Cardiac muscle cell (in vitro differentiated cells and primary cell): ENCODE results near the gene PHF21B. TPM values are rescaled to one million over a fixed set of nuclear protein-coding genes. Genes with fewer than 3 reads are reported as not detected.

Experiments used
- DNase-seq, 2 donors: peaks; one replicate each; pipeline versions ENCODE4 v3.0.0 to v3.0.0-alpha.2; 2010 to 2017; ENCODE audit warnings: low read depth in 1 of 2, low spot score in 1 of 2
- H3K27ac ChIP-seq: fragments of 200-600 bp; sonication (generic); 2 replicates; pipeline ENCODE4 v1.5.1; 2016
- H3K27me3 ChIP-seq: fragments of 200-600 bp; sonication (generic); 2 replicates; pipeline ENCODE4 v1.6.0; 2016; ENCODE audit warnings: control low read depth
- H3K36me3 ChIP-seq: fragments of 200-600 bp; sonication (generic); 2 replicates; pipeline ENCODE4 v1.5.1; 2016; ENCODE audit warnings: control low read depth
- H3K4me1 ChIP-seq: fragments of 200-600 bp; sonication (generic); 2 replicates; pipeline ENCODE4 v1.8.1; 2017; ENCODE audit warnings: low read depth, mild to moderate bottlenecking, mixed run types
- H3K4me3 ChIP-seq: fragments of 200-600 bp; sonication (generic); 2 replicates; pipeline ENCODE4 v1.5.1; 2016; ENCODE audit warnings: mild to moderate bottlenecking
- H3K9me3 ChIP-seq: fragments of 200-600 bp; sonication (generic); 2 replicates; pipeline ENCODE4 v1.5.1; 2017; ENCODE audit warnings: low read depth, mild to moderate bottlenecking, control low read depth
- polyA plus RNA-seq: library from polyadenylated mRNA; unstranded; fragments of >200 nt; fragmentation: Nextera tagmentation; extraction: Ambion mirVana; gene quantifications from 2 replicates; pipeline ENCODE4 v1.2.1, GENCODE V29; 2016
- total RNA-seq: library from RNA; depleted of rRNA; stranded (reverse); fragments of >200 nt; gene quantifications from 2 replicates; pipeline ENCODE4 v1.2.3, GENCODE V29; 2016
- TF ChIP-seq, protein P1 (sequence below): IDR thresholded peaks from 2 replicates; pipeline ENCODE4 v1.5.1; 2012; ENCODE audit warnings: low read depth, mild to moderate bottlenecking, low read length

PHF21B gene
- total and polyA plus RNA-seq, 2 experiments from 2014 or later, result 3.0 to 7.2 TPM

- Histone ChIP-seq H3K36me3 (no peaks in the 10 kb centered on the region), H3K9me3 (no peaks in the 10 kb centered on the region), H3K27ac (no peak overlapping the region), H3K4me1 (no peaks in the 10 kb centered on the region), H3K27me3 (no peaks in the 10 kb centered on the region), H3K4me3 (no peak overlapping the region)
- TF ChIP-seq, protein P1, sequence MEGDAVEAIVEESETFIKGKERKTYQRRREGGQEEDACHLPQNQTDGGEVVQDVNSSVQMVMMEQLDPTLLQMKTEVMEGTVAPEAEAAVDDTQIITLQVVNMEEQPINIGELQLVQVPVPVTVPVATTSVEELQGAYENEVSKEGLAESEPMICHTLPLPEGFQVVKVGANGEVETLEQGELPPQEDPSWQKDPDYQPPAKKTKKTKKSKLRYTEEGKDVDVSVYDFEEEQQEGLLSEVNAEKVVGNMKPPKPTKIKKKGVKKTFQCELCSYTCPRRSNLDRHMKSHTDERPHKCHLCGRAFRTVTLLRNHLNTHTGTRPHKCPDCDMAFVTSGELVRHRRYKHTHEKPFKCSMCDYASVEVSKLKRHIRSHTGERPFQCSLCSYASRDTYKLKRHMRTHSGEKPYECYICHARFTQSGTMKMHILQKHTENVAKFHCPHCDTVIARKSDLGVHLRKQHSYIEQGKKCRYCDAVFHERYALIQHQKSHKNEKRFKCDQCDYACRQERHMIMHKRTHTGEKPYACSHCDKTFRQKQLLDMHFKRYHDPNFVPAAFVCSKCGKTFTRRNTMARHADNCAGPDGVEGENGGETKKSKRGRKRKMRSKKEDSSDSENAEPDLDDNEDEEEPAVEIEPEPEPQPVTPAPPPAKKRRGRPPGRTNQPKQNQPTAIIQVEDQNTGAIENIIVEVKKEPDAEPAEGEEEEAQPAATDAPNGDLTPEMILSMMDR, result no peak
- DNase-seq, result no peak
Measured at GRCh38 chr22:44940130-44940529, 69.7 kb downstream of the PHF21B start.

DNA sequence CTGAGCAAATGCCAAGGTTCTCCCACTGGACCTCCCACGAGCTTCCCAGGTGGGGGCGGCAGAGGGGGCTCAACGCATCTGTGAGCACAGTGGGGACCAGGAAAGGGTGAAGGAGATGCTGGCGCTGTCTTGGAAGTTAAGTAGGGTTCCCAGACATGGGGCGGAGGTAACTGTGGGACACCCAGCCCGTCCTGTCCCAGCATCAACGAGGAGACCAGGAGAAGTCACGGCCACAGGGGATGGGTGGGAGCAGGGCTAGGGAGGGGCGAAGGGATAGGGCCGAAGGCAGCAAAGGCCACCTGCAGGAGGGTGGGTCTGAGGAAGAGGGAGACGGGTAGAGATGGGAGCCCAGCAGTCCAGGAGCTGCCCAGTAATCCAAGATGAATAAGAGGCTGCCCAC is 70.4 kb downstream of the PHF21B start:
- TF ChIP-seq, protein P1, result no peak
- Histone ChIP-seq H3K9me3 (no peaks in the 10 kb centered on the region), H3K27ac (no peak overlapping the region), H3K4me3 (no peak overlapping the region), H3K4me1 (no peaks in the 10 kb centered on the region), H3K27me3 (no peaks in the 10 kb centered on the region), H3K36me3 (no peaks in the 10 kb centered on the region)
- DNase-seq, result no peak

- no peaks in the 10 kb centered on the region for H3K4me1 ChIP-seq
- no peaks in the 10 kb centered on the region for H3K9me3 ChIP-seq
- TF ChIP-seq, protein P1, result no peak
- H3K4me3 ChIP-seq, result no peak overlapping the region
- no peak overlapping the region for H3K27ac ChIP-seq
- no peaks in the 10 kb centered on the region for H3K36me3 ChIP-seq
- H3K27me3 ChIP-seq, result no peaks in the 10 kb centered on the region
- no peak for DNase-seq
Measured at GRCh38 chr22:44938886-44939285, 70.9 kb downstream of the PHF21B start.

DNA sequence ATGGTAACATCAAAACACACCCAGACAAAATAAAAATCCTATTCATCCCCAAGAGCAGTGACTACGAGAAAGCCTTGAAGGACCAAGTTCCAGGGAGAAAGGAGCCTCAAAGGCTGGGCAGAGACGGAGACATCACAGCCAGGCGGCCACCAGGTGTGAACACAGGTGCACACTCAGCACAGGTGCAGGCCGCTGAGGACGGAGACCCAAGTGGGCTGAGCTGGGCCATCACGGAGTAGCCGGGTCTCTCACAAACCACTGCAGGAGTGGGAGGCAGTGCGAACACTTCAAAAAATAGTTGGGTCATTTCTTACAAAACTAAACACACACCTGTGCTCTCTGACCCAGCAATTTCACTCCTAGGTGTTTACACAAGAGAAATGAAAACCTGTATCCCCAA is 72.6 kb downstream of the PHF21B start:
- H3K4me1 ChIP-seq, result no peaks in the 10 kb centered on the region
- H3K4me3 ChIP-seq, result no peak overlapping the region
- no peaks in the 10 kb centered on the region for H3K9me3 ChIP-seq
- TF ChIP-seq, protein P1, result no peak
- no peak overlapping the region for H3K27ac ChIP-seq
- no peaks in the 10 kb centered on the region for H3K27me3 ChIP-seq
- DNase-seq, result no peak
- H3K36me3 ChIP-seq, result no peaks in the 10 kb centered on the region

- no peak overlapping the region for H3K4me3 ChIP-seq
- DNase-seq, result no peak
- H3K27ac ChIP-seq, result no peak overlapping the region
- no peaks in the 10 kb centered on the region for H3K36me3 ChIP-seq
- TF ChIP-seq, protein P1, result no peak
- H3K9me3 ChIP-seq, result no peaks in the 10 kb centered on the region
- no peaks in the 10 kb centered on the region for H3K27me3 ChIP-seq
- no peaks in the 10 kb centered on the region for H3K4me1 ChIP-seq
Measured at GRCh38 chr22:44936201-44936600, 73.6 kb downstream of the PHF21B start.

DNA sequence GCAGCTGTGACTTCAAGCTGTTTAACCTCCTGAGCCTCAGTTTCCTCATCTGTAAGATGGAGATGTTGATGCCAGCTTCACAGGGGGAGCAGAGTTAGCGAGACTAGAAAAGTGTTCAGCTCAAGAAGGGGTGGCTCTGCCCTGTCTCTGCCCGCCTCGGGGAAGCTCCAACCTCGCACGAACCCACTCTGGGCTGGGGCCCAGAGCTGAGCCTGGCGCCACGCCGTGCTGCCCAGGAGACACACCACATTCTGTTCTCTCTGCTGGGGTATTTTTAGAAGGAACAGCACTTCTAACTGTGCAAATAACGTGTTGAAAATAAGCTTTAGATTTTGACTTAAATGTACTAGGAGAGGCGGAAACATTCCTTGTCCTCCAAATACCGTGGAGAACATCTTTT is 74.1 kb downstream of the PHF21B start:
- Histone ChIP-seq H3K27me3 (no peaks in the 10 kb centered on the region), H3K4me3 (no peak overlapping the region), H3K36me3 (no peaks in the 10 kb centered on the region), H3K4me1 (no peaks in the 10 kb centered on the region), H3K9me3 (no peaks in the 10 kb centered on the region), H3K27ac (no peak overlapping the region)
- DNase-seq, result no peak
- TF ChIP-seq, protein P1, result no peak
